Motor neuron (in vitro differentiated cells): ENCODE results near the gene VSIG2. TPM values are rescaled to one million over a fixed set of nuclear protein-coding genes. Genes with fewer than 3 reads are reported as not detected.
A peak's percentile ranks its signal among the peaks of the same experiment; 100 is the strongest.

ENCODE experiments used
- ATAC-seq, 8 experiments: fragments of 200-7000 bp; cut with Tn5 transposase; replicated peaks in 6 of 8; 2 replicates each; pipeline ENCODE4 v1.8.0; 2021; ENCODE audit warnings: mild to moderate bottlenecking in 8 of 8, moderate library complexity in 8 of 8
- H3K27ac ChIP-seq, 2 donors: fragments of 250-450 bp; sonication (Bioruptor Pico); 2 replicates each; pipeline ENCODE4 v1.9.0; 2021; ENCODE audit warnings: antibody characterized with exemption in 2 of 2, mild to moderate bottlenecking in 2 of 2, moderate library complexity in 1 of 2
- H3K4me1 ChIP-seq, 2 donors: fragments of 250-450 bp; sonication (Bioruptor Pico); replicated peaks in 1 of 2; 2 replicates each; pipeline ENCODE4 v1.6.1; 2021; ENCODE audit warnings: antibody characterized with exemption in 2 of 2, mild to moderate bottlenecking in 2 of 2, moderate library complexity in 1 of 2
- H3K4me3 ChIP-seq, 5 donors: fragments of 250-450 bp; sonication (Bioruptor Pico); 2 replicates each; pipeline ENCODE4 v1.9.0; 2021; ENCODE audit warnings: antibody characterized with exemption in 5 of 5, mild to moderate bottlenecking in 5 of 5, moderate library complexity in 4 of 5
- WGBS, 10 experiments: fragments of 450-650 bp; shearing (Covaris generic); methylation state at CpG; one replicate each; pipeline ENCODE4 v1.0.0; 2022; 5-methylcytosine and 5-hydroxymethylcytosine counted together
- in situ Hi-C, 9 experiments: fragments of 400-800 bp; cut with MboI; loops; one replicate each; pipeline ENCODE4 v1.15.0; 2021; ENCODE audit warnings: low sequenced_read_pairs in 9 of 9, low pct_unique_long_range_greater_than_20kb in 2 of 9; ENCODE audit not compliant: unreplicated experiment in 9 of 9
- total RNA-seq, 8 experiments: library from RNA; unstranded; fragments of 300-600 nt; gene quantifications; 2 replicates each; pipeline versions ENCODE4 v1.2.3 to v1.2.4, GENCODE V29; 2022

Gene VSIG2
- total RNA-seq, 8 experiments from 2014 or later: 0.17 to 2.0 (median 0.90) TPM; not detected in 3

GRCh38 chr11:124745270-124745834 lies 6.7 kb downstream of the VSIG2 start:
- peaks cover 3 to 8% of the 10 kb centered on the region in 2 donors for H3K4me1 ChIP-seq
- in situ Hi-C loops: loop anchor here in 1 of 9 experiments (5.0 kb wide), 1 partner anchor 73 kb away; the partner anchor contains the start of genes SIAE and SPA17
- ATAC-seq: no peak
- 5 to 20% (median 20%) methylated on average over 1 to 4 of the region's 44 CpGs; no CpG with 5 or more reads in 7 of the 10 experiments for WGBS, 10 experiments
- no peak overlapping the region for H3K4me3 ChIP-seq
- no peak overlapping the region for H3K27ac ChIP-seq

DNA sequence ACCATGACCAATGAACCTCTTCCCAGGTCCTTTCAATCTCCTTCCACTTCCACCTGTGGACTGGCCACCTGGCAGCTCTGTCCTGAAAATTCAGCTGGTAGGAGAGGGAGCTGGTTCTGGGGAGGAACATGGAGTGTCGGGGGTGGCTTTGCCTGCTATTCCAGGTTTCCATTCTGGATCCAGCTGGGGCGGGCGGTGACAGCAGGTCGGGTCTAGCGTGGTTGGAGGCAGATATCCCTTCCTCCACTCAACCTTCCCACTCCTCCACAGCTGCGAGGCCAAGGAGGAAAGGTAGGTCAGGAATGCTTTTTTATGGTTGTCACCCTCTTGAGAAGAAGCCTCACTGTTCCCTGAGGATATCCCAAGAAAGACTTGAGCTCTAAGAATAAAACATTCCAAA lies 9.0 kb downstream of the VSIG2 start:
- 30 to 80% (median 45%) methylated on average over 1 to 5 of the region's 6 CpGs; no CpG with 5 or more reads in 2 of the 10 experiments for WGBS, 10 experiments

GRCh38 chr11:124742555-124742954 lies 9.5 kb downstream of the VSIG2 start:
- in situ Hi-C loops: no loop called here
- 0 to 67% (median 39%) methylated on average over 1 to 2 of the region's 2 CpGs; no CpG with 5 or more reads in 2 of the 10 experiments for WGBS, 10 experiments
- Histone ChIP-seq H3K27ac (no peak overlapping the region), H3K4me1 (peaks cover 7 to 18% of the 10 kb centered on the region in 2 donors), H3K4me3 (no peak overlapping the region)
- no peak for ATAC-seq

More for the DNA sequence above, 9.0 kb downstream of the VSIG2 start:
- in situ Hi-C loops: no loop called here
- no peak overlapping the region for H3K27ac ChIP-seq
- H3K4me3 ChIP-seq: no peak overlapping the region
- peaks cover 3 to 13% of the 10 kb centered on the region in 2 donors for H3K4me1 ChIP-seq
- ATAC-seq: no peak

DNA sequence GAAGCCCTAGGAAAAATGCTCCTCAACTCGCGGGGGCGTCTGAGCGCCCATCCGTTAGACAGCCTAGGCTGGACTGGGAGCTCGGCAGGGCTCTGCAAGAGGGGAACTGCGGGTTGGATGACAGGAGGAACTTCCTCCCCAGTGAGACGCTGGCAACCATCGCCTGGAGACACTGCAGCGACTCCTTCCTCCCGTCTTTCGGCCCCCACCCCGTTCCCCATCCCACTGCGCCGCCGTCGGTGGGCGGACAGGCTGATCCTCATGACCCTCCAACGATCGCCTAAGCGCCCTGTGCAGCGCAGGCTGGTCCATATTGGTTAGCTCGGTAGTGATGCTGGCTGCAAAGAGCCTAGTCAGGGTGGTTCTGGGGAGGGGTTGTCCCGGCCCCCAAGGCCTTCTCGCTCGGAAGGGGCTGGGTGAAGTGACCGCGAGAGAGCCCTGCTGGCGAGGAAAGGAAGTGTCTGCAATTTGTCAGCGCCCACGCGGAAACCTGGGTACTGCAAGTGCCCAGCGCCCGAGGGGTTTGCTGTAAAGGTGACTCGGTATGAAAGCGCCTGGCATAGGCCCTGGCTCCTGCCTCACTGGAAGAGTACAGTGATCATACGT lies 11.7 kb downstream of the VSIG2 start:
- ATAC-seq: peak in 4 of 8 experiments; percentile 17 to 61 (median 52)
- H3K27ac ChIP-seq: no peak overlapping the region
- in situ Hi-C loops: no loop called here
- H3K4me3 ChIP-seq: peak overlapping the region; percentile 45 to 67 (median 54)
- peaks cover 7 to 16% of the 10 kb centered on the region in 2 donors for H3K4me1 ChIP-seq
- 0 to 8% (median 1%) methylated on average over 1 to 13 of the region's 37 CpGs; no CpG with 5 or more reads in 2 of the 10 experiments for WGBS, 10 experiments

GRCh38 chr11:124739479-124740276 lies 12.4 kb downstream of the VSIG2 start, which contains the start of gene NRGN:
TSS of gene NRGN (plus strand) at chr11:124739942. CDS start at chr11:124740085, 143 bp downstream.
- 0 to 17% (median 0%) methylated on average over 2 to 10 of the region's 59 CpGs; no CpG with 5 or more reads in 7 of the 10 experiments for WGBS, 10 experiments
- ATAC-seq: peak; percentile 89 to 99 (median 98)
- Histone ChIP-seq H3K4me3 (peak within 1 kb of the TSS; percentile 45 to 67 (median 54)), H3K4me1 (peaks cover 7 to 16% of the 10 kb centered on the region in 2 donors), H3K27ac (no peak within 1 kb of the TSS)
- in situ Hi-C loops: no loop called here

DNA sequence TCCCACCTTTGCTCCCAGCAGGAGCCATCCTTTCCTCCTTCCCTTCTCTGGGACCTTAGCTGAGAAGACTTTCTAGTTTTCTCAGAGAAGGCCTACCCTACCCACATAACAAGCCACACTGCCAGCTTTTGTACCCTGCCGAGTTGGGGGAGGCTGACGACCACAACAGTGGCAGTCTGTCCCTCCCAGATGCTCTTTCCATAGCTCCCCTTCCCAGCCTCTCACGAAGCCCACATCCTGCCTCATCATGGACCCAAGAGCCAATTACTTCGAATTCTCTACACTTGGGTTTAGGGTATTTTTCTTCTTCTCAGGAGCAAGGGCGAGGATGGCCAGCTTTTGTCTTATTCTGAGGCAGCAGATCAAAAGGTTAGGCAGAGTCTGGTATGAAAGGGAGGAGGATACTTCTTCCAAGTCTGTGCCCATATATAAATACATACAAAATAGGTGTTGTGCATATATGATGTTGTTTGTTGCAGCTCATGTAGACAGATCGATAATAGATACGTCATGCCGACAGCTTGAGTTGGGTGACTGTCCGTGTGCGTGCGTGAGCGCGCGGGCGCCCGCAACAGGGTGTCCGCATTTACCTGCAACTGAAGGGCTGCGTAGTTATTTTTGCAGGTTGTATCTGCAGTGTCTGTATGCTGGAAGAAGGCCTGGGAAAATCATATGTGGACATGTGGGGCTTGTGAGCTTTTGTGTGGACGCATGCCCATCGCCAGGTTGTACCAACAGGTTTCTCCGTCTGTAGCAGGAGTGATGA lies 13.2 kb downstream of the VSIG2 start:
- Histone ChIP-seq H3K27ac (no peak overlapping the region), H3K4me1 (peaks cover 7 to 16% of the 10 kb centered on the region in 2 donors), H3K4me3 (peak overlapping the region in 3 of 5 donors; percentile 48 to 67 (median 56))
- ATAC-seq: no peak
- in situ Hi-C loops: no loop called here
- WGBS, 10 experiments: 50 to 100% (median 82%) methylated on average over 1 to 13 of the region's 21 CpGs; no CpG with 5 or more reads in 2 of the 10 experiments

DNA sequence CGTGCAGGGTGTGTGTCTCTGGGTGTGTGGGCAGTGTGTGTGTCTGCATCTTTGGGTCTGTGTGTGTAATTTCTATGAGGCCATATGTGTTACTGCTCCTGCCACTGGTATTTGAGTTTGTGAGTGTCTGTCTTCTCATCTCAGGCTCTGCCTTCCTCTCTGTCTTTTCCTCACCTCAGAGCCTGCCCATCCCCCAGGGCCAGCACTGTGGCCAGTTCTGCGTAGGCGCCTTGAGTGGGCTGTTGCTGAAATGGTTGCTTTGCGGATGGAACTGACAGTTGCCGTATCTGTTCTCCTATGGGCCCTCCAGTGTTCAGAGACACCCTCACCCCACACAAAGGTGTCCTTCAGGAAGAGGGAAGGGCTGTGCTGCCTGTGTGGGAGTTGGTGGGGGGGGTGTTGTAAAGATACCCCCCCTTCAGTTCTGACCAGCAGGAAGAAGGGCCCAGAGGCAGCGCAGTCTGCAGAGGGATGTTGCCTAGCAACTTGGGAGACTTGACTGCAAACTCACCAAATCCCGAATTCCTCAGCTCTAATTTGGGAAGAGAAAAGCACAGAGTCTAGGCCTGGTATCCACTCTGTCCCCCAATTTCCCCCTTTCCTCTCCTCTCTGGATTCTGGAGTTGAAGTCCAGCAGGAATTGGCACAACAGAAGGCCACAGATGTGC lies 14.3 kb downstream of the VSIG2 start:
- in situ Hi-C loops: no loop called here
- Histone ChIP-seq H3K4me1 (peaks cover 7 to 16% of the 10 kb centered on the region in 2 donors), H3K4me3 (no peak overlapping the region), H3K27ac (no peak overlapping the region)
- 43 to 100% (median 58%) methylated on average over 1 to 4 of the region's 7 CpGs; no CpG with 5 or more reads in 4 of the 10 experiments for WGBS, 10 experiments
- no peak for ATAC-seq

- no peak for ATAC-seq
- no peak overlapping the region for H3K27ac ChIP-seq
- WGBS, 10 experiments: 45 to 83% (median 77%) methylated on average over 1 to 3 of the region's 3 CpGs; no CpG with 5 or more reads in 4 of the 10 experiments
- H3K4me3 ChIP-seq: no peak overlapping the region
- peaks cover 7 to 16% of the 10 kb centered on the region in 2 donors for H3K4me1 ChIP-seq
- in situ Hi-C loops: no loop called here
Measured at GRCh38 chr11:124736736-124737135, 15.3 kb downstream of the VSIG2 start.

GRCh38 chr11:124732230-124732629 lies 19.8 kb downstream of the VSIG2 start:
- no peak overlapping the region for H3K27ac ChIP-seq
- in situ Hi-C loops: no loop called here
- no peak overlapping the region for H3K4me3 ChIP-seq
- WGBS, 10 experiments: 42 to 100% (median 88%) methylated on average over 1 to 4 of the region's 4 CpGs; no CpG with 5 or more reads in 2 of the 10 experiments
- no peak for ATAC-seq
- H3K4me1 ChIP-seq: peaks cover 2 to 13% of the 10 kb centered on the region in 2 donors

DNA sequence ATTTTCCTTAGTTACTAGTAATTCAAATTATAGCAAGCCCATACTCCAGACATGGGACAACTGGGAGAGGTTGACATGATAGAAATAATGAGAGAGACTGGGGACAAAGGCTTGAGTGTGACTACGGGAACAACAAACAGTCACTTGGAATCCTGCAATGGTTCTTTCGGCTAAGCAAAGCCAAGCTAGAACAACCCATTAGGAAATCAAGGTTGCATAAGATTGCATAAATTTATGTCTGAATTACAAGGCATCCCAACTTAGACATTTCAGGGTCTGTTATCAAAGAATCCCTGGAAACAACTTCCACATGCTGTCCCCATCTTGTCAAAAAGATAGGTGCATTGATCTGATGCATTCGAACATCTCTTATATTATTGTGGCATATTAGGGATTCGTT lies 22.5 kb downstream of the VSIG2 start:
- 20 to 100% (median 92%) methylated on average over 1 to 2 of the region's 4 CpGs; no CpG with 5 or more reads in 3 of the 10 experiments for WGBS, 10 experiments
- Histone ChIP-seq H3K4me3 (no peak overlapping the region), H3K27ac (no peak overlapping the region), H3K4me1 (peaks cover 19 to 31% of the 10 kb centered on the region in 2 donors)
- in situ Hi-C loops: no loop called here
- ATAC-seq: no peak

- in situ Hi-C loops: no loop called here
Measured at GRCh38 chr11:124728134-124728533, 23.9 kb downstream of the VSIG2 start.

GRCh38 chr11:124727474-124727873 lies 24.6 kb downstream of the VSIG2 start:
- H3K4me1 ChIP-seq: peaks cover 27 to 38% of the 10 kb centered on the region in 2 donors
- peak overlapping the region in 1 of 2 donors; percentile 10 for H3K27ac ChIP-seq
- 7 to 100% (median 64%) methylated on average over 1 to 4 of the region's 4 CpGs; no CpG with 5 or more reads in 2 of the 10 experiments for WGBS, 10 experiments
- peak in 4 of 8 experiments; percentile 13 to 61 (median 57) for ATAC-seq
- H3K4me3 ChIP-seq: no peak overlapping the region
- in situ Hi-C loops: no loop called here

More at GRCh38 chr11:124728134-124728533, 23.9 kb downstream of the VSIG2 start:
- Histone ChIP-seq H3K27ac (peak overlapping the region in 1 of 2 donors; percentile 10), H3K4me1 (peaks cover 27 to 38% of the 10 kb centered on the region in 2 donors), H3K4me3 (no peak overlapping the region)
- 0 to 65% (median 56%) methylated on average over 1 to 2 of the region's 2 CpGs; no CpG with 5 or more reads in 1 of the 10 experiments for WGBS, 10 experiments
- ATAC-seq: peak in 3 of 8 experiments; percentile 42 to 80 (median 80)
